ENCODE measurements around the gene CNTNAP2. TPM values are rescaled to one million over a fixed set of nuclear protein-coding genes. Genes with fewer than 3 reads are reported as not detected.

CNTNAP2 gene
- total RNA-seq, 2 experiments from 2014 or later = 0.28 TPM; not detected in 1

DNA sequence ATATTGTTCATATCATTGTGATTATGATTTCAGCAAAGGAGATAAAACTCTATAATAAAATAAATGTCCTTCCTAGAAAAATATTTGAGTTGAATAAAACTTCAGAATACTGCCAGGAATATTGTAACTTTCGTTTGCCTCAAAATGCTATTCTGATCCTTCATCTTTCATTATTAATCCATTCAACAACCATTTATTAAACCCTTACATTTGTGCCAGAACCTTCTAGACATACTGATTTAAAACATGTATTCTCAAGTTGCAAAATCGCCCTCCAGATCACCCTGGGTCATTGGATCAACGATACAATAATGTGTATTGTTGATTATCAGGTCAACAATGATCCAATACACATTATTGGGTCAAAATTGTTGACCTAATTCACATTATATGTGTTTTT, 759.8 kb downstream of the CNTNAP2 start:
- POLR2A ChIA-PET = interaction anchor here (0.7 kb wide), 1 partner anchor 9 kb away, joined by 7 read pairs; no protein-coding TSS in a partner anchor

DNA sequence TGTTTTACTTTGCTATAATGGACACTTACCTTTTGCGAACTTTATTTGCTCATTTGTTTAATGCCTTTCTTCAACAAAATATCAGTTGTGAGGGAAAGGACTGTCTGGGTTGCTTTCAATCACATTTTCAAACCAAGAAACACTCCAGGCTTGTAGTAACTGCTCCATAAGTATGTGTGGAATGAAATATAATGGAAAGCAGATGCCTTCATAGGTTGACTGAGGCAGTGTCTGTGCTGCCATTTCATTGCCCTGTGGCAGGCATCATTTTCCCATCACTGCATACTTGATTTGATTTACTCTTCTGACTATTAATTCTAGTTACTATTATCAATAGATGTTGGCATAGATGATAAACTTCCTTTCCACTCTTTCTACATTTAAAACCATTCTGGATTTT, 762.3 kb downstream of the CNTNAP2 start:
- Histone ChIP-seq H3K4me2 (ENCODE audit: low read length) (no peak overlapping the region), H3K4me3 (ENCODE audit: low read depth, low read length, poor library complexity, severe bottlenecking) (no peak overlapping the region), H4K20me1 (ENCODE audit: insufficient read depth, low read length) (no peaks in the 10 kb centered on the region), H3K36me3 (ENCODE audit: insufficient read depth, low read length) (no peaks in the 10 kb centered on the region), H2AFZ (ENCODE audit: low read length) (no peak overlapping the region), H3K27ac (ENCODE audit: low read depth, low read length, poor library complexity, severe bottlenecking) (no peak overlapping the region), H3K9me3 (ENCODE audit: low read length) (no peaks in the 10 kb centered on the region), H3K79me2 (ENCODE audit: insufficient read depth, low read depth, low read length) (no peaks in the 10 kb centered on the region), H3K4me1 (ENCODE audit: insufficient read depth, low read length, poor library complexity, severe bottlenecking) (no peaks in the 10 kb centered on the region), H3K9me2 (ENCODE audit: insufficient read depth, low read length) (no peaks in the 10 kb centered on the region)
- no TSS peak for BruUV-seq (replicated peaks)
- intact Hi-C loops (cut with micrococcal nuclease; ENCODE audit: unreplicated experiment) = no loop called here
- CTCF ChIA-PET (ENCODE audit: unreplicated experiment) = no interaction called here
- TF ChIP-seq EZH2phosphoT487 (IDR thresholded peaks at IDR 0.05; ENCODE audit: borderline replicate concordance, low read depth, low read length) (no peak), CTCF (conservative IDR thresholded peaks at IDR 0.05; ENCODE audit: low read length) (no peak)
- POLR2A ChIA-PET = no interaction called here
- no peak for DNase-seq (ENCODE audit: low spot score)

More for the DNA sequence above, 759.8 kb downstream of the CNTNAP2 start:
- no peaks in the 10 kb centered on the region for H3K9me2 ChIP-seq (ENCODE audit: insufficient read depth, low read length)
- H2AFZ ChIP-seq (ENCODE audit: low read length) = no peak overlapping the region
- intact Hi-C loops (cut with micrococcal nuclease; ENCODE audit: unreplicated experiment) = no loop called here
- no peaks in the 10 kb centered on the region for H3K9me3 ChIP-seq (ENCODE audit: low read length)
- TF ChIP-seq CTCF (conservative IDR thresholded peaks at IDR 0.05; ENCODE audit: low read length) (no peak), EZH2phosphoT487 (IDR thresholded peaks at IDR 0.05; ENCODE audit: borderline replicate concordance, low read depth, low read length) (no peak)
- H3K4me2 ChIP-seq (ENCODE audit: low read length) = no peak overlapping the region
- H3K79me2 ChIP-seq (ENCODE audit: insufficient read depth, low read depth, low read length) = no peaks in the 10 kb centered on the region
- CTCF ChIA-PET (ENCODE audit: unreplicated experiment) = no interaction called here
- no peak overlapping the region for H3K4me3 ChIP-seq (ENCODE audit: low read depth, low read length, poor library complexity, severe bottlenecking)
- BruUV-seq (replicated peaks) = no TSS peak
- DNase-seq (ENCODE audit: low spot score) = no peak
- no peaks in the 10 kb centered on the region for H3K36me3 ChIP-seq (ENCODE audit: insufficient read depth, low read length)
- H4K20me1 ChIP-seq (ENCODE audit: insufficient read depth, low read length) = no peaks in the 10 kb centered on the region
- H3K4me1 ChIP-seq (ENCODE audit: insufficient read depth, low read length, poor library complexity, severe bottlenecking) = no peaks in the 10 kb centered on the region
- H3K27ac ChIP-seq (ENCODE audit: low read depth, low read length, poor library complexity, severe bottlenecking) = no peak overlapping the region

GRCh38 chr7:146885231-146885630, 768.6 kb downstream of the CNTNAP2 start:
- TF ChIP-seq CTCF (conservative IDR thresholded peaks at IDR 0.05; ENCODE audit: low read length) (no peak), EZH2phosphoT487 (IDR thresholded peaks at IDR 0.05; ENCODE audit: borderline replicate concordance, low read depth, low read length) (no peak)
- Histone ChIP-seq H4K20me1 (ENCODE audit: insufficient read depth, low read length) (no peaks in the 10 kb centered on the region), H3K4me3 (ENCODE audit: low read depth, low read length, poor library complexity, severe bottlenecking) (no peak overlapping the region), H3K4me1 (ENCODE audit: insufficient read depth, low read length, poor library complexity, severe bottlenecking) (no peaks in the 10 kb centered on the region), H3K9me3 (ENCODE audit: low read length) (no peaks in the 10 kb centered on the region), H3K9me2 (ENCODE audit: insufficient read depth, low read length) (no peaks in the 10 kb centered on the region), H3K27ac (ENCODE audit: low read depth, low read length, poor library complexity, severe bottlenecking) (no peak overlapping the region), H3K36me3 (ENCODE audit: insufficient read depth, low read length) (no peaks in the 10 kb centered on the region), H2AFZ (ENCODE audit: low read length) (no peak overlapping the region), H3K4me2 (ENCODE audit: low read length) (no peak overlapping the region), H3K79me2 (ENCODE audit: insufficient read depth, low read depth, low read length) (no peaks in the 10 kb centered on the region)
- intact Hi-C loops (cut with micrococcal nuclease; ENCODE audit: unreplicated experiment) = no loop called here
- BruUV-seq (replicated peaks) = no TSS peak
- POLR2A ChIA-PET = interaction anchor here (0.6 kb wide), 1 partner anchor 9 kb away, joined by 7 read pairs; no protein-coding TSS in a partner anchor
- CTCF ChIA-PET (ENCODE audit: unreplicated experiment) = no interaction called here
- no peak for DNase-seq (ENCODE audit: low spot score)
